Peyer's patch (tissue), 4 donors: Measurements from ENCODE around the gene PTPRF.

ENCODE experiments used
- POLR2A ChIP-seq, 2 donors: fragments of 450-650 bp; IDR thresholded peaks; one replicate each; pipeline ENCODE4 v1.5.1; 2017; ENCODE audit warnings: antibody characterized with exemption in 2 of 2, mild to moderate bottlenecking in 2 of 2, moderate library complexity in 2 of 2
- TF ChIP-seq, protein P1 (sequence below), 6 experiments: fragments of 450-650 bp in 4 of 6; fragments of 200-600 bp in 2 of 6; sonication (generic) in 1 of 6; IDR thresholded peaks; one replicate each; pipeline ENCODE4 v1.5.1; 2017 to 2019; ENCODE audit warnings: antibody characterized with exemption in 6 of 6, mild to moderate bottlenecking in 3 of 6, moderate library complexity in 1 of 6

DNA sequence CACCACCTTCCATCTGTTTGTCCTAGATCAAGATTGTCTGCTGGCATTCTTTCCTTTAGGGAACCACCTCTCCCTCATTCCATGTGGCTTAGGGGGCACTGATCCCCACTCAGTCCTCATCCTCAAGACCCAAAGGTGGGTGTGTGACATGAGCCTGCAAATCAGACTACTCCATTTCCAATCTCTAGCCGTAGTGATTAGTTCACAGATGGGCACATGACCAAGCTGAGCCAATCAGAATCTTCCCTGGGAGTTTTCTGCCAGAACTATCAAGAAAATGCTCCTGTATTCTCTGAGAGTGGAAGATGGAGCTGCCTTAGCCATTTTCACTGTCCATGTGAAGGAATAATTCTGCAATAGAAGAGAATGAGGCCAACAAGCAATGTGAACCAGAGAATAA lies 19.3 kb upstream of the PTPRF start:
- TF ChIP-seq, protein P1, sequence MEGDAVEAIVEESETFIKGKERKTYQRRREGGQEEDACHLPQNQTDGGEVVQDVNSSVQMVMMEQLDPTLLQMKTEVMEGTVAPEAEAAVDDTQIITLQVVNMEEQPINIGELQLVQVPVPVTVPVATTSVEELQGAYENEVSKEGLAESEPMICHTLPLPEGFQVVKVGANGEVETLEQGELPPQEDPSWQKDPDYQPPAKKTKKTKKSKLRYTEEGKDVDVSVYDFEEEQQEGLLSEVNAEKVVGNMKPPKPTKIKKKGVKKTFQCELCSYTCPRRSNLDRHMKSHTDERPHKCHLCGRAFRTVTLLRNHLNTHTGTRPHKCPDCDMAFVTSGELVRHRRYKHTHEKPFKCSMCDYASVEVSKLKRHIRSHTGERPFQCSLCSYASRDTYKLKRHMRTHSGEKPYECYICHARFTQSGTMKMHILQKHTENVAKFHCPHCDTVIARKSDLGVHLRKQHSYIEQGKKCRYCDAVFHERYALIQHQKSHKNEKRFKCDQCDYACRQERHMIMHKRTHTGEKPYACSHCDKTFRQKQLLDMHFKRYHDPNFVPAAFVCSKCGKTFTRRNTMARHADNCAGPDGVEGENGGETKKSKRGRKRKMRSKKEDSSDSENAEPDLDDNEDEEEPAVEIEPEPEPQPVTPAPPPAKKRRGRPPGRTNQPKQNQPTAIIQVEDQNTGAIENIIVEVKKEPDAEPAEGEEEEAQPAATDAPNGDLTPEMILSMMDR (IDR thresholded peaks at IDR 0.05), result no peak
- no peak for TF ChIP-seq POLR2A (IDR thresholded peaks at IDR 0.05)
